Aorta (tissue), 5 donors: ENCODE measurements around the gene SFXN4. TPM values are rescaled to one million over a fixed set of nuclear protein-coding genes. Genes with fewer than 3 reads are reported as not detected.
"Not testable (repeated sequence)": the region's sequence is repeated elsewhere in the genome, so short reads cannot be mapped to it uniquely, and the experiment has no call there.

Source experiments
- ATAC-seq: fragments of 200-7000 bp; cut with Tn5 transposase; one replicate; pipeline ENCODE4 v1.9.1; 2022; ENCODE audit warnings: moderate library complexity; ENCODE audit not compliant: low FRiP score
- DNase-seq, 2 donors: peaks; one replicate each; pipeline ENCODE4 v3.0.0-alpha.2; 2020
- H3K27ac ChIP-seq, 2 donors: one replicate each; pipeline ENCODE4 v1.5.1; 2013; ENCODE audit warnings: low read length in 2 of 2, mild to moderate bottlenecking in 2 of 2, moderate library complexity in 2 of 2, control low read depth in 1 of 2, inconsistent platforms in 1 of 2, low read depth in 1 of 2
- H3K27me3 ChIP-seq, 2 donors: one replicate each; pipeline ENCODE4 v1.6.1; 2013; ENCODE audit warnings: control low read depth in 1 of 2, low read length in 1 of 2, mild to moderate bottlenecking in 1 of 2, moderate library complexity in 1 of 2; ENCODE audit not compliant: insufficient read depth in 2 of 2, control insufficient read depth in 1 of 2
- H3K36me3 ChIP-seq, 2 donors: one replicate each; pipeline ENCODE4 v1.6.1; 2013; ENCODE audit warnings: control low read depth in 1 of 2, low read length in 1 of 2, mild to moderate bottlenecking in 1 of 2; ENCODE audit not compliant: insufficient read depth in 2 of 2, control insufficient read depth in 1 of 2
- H3K4me1 ChIP-seq, 2 donors: one replicate each; pipeline ENCODE4 v1.6.1; 2013; ENCODE audit warnings: low read length in 2 of 2, control low read depth in 1 of 2, mild to moderate bottlenecking in 1 of 2, moderate library complexity in 1 of 2; ENCODE audit not compliant: insufficient read depth in 2 of 2, control insufficient read depth in 1 of 2
- H3K4me3 ChIP-seq, 2 donors: one replicate each; pipeline ENCODE4 v1.5.1; 2013; ENCODE audit warnings: low read length in 2 of 2, control low read depth in 1 of 2, mild to moderate bottlenecking in 1 of 2
- H3K9me3 ChIP-seq: one replicate; pipeline ENCODE4 v1.6.1; 2013; ENCODE audit warnings: mild to moderate bottlenecking, low read length; ENCODE audit not compliant: control insufficient read depth
- WGBS, 2 donors: extraction: QIAGEN DNeasy Blood & Tissue Kit; methylation state at CpG; one replicate each; pipeline ENCODE4 v1.1.7; 2013; 5-methylcytosine and 5-hydroxymethylcytosine counted together
- intact Hi-C, 2 donors: fragments of 100-400 bp; cut with DNase I; formaldehyde crosslinking; loops; one replicate each; pipeline versions ENCODE4 v1.14.2 to v1.15.0; 2022
- polyA plus RNA-seq, 2 donors: library from polyadenylated mRNA; stranded (reverse); fragments of 200-250 nt; gene quantifications; one replicate each; pipeline ENCODE4 v1.2.3, GENCODE V29; 2013
- total RNA-seq, 2 donors: library from RNA; stranded (reverse); fragmentation: NEBNext Ultra II Directional; extraction: Animal tissue kit (Norgen Biotek cat#: 25700); gene quantifications; one replicate each; pipeline ENCODE4 v1.2.1, GENCODE V29; 2021
- donor health status: healthy with polysubstance abuse.
- donor health status: Bipolar disorder and iron deficiency.
- donor health status: DM: no; HTN: no; CAD: no.
- donor health status: DM: no; HTN: no; CAD: no.
- donor health status: DM: yes; HTN: yes; CAD: no.

The SFXN4 gene
- total and polyA plus RNA-seq, 4 donors, result 11.6 to 49.8 (median 17.0) TPM

DNA sequence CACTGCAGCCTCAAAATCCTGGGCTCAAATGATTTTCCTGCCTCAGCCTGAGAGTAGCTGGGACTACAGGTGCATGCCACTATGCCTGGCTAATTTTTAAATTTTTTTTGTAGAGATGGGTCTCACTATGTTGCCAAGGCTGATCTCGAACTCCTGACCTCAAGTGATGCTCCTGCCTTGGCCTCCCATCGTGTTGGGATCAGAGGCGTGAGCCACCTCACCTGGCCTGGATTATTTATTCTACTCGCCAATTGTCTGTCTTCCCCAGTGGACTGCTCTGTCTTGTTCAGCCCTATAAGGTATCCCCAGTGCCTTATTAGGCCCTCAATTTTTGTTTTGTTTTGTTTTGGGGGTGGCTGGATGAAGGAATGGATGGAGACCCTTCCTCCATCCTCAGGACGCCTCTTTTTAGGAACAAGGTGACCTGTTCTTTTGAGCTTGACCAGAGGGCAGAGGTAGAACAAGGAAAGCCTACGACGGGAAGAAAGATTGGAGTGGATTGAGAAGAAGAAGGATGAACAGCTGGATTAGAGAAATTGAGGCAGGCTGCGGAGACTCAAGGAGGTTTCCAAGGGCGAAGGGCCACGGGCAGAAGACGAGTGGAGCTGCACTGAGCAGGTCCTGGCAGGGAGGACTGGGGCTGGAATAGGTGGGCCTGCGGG, 62.1 kb downstream of the SFXN4 start:
- intact Hi-C loops, result no loop called here
- DNase-seq, result no peak
- H3K36me3 ChIP-seq, result no peaks in the 10 kb centered on the region
- no peaks in the 10 kb centered on the region for H3K4me1 ChIP-seq
- H3K4me3 ChIP-seq, result no peak overlapping the region
- peaks cover 0 to 2% of the 10 kb centered on the region in 2 donors for H3K27me3 ChIP-seq
- no peaks in the 10 kb centered on the region for H3K9me3 ChIP-seq
- no peak overlapping the region for H3K27ac ChIP-seq
- WGBS, 2 donors, result 48% methylated on average over 11 to 12 of the region's 12 CpGs
- ATAC-seq, result no peak

DNA sequence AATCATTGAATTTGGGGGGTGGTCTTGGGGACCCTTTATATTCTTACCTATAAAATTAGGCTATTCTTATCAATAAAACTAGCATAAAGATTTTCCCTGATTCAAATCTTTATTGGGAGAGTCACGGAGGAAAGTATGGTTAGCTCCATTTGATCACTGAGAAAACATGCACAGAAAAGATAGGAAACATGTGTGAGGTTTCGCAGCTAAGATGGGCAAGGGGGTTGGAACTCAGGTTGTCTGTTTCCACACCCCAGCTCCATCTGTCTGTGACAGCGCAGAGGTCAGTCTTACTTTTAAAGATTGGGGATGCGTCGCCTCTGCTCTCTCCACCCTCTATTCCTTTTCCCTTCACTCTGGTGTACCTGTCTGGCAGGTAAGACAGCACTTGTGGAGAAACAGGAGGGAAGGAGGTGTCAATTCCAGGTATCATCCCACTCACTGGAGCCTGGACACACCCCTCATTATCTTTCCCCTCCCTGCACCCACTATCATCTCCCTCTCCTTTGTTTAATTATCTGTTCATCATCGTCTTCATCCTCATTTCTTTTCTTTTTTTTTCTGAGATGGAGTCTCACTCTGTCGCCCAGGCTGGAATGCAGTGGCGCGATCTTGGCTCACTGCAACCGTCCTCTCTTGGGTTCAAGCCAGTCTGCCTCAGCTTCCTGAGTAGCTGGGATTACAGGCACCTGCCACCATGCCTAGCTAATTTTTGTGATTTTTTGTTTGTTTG, 64.0 kb downstream of the SFXN4 start:
- Histone ChIP-seq H3K4me3 (no peak overlapping the region), H3K27ac (peak overlapping the region in 1 of 2 donors; percentile 12), H3K27me3 (peaks cover 0 to 2% of the 10 kb centered on the region in 2 donors), H3K9me3 (no peaks in the 10 kb centered on the region), H3K4me1 (no peaks in the 10 kb centered on the region), H3K36me3 (no peaks in the 10 kb centered on the region)
- no peak for ATAC-seq
- DNase-seq, result peak in 1 of 2 donors; percentile 9
- WGBS, 2 donors, result 68 to 70% methylated on average over 10 of the region's 10 CpGs
- intact Hi-C loops, result no loop called here

DNA sequence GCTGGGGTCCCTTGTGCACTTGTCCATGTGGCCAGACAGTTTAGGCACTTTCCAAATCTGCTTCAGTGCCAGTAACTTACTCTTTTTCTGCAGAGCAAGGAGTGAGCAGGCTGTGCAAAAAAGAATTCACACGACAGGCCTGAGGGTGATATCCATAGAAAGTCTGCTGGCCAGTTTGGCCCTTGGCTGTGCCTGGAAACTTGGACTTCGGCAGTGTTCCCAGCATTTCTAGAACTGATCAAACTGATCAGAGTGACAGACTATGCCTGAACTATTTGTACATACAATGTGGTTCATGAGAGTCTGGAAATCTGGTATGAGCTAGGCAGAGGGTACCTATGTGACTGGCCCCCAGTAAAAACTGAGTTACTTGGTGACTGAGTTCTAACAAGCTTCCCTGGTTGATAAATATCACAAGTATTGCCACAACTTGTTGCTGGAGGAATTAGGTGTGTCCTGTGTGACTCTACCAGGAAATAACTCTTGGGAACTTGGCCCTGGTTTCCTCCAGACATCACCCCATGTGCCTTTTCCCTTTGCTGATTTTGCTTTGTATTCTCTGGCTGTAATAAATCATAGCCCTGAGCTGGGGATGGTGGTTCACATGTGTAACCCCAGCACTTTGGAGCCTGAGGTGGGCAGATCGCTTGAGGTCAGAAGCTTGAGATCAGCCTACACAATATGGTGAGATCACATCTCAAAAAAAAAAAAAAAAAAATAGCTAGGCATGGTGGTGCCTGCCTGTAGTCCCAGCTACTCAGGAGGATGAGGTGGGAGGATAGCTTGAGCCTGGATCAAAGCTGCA, 64.9 kb downstream of the SFXN4 start:
- no peaks in the 10 kb centered on the region for H3K36me3 ChIP-seq
- no peak overlapping the region for H3K4me3 ChIP-seq
- 74 to 84% methylated on average over 3 of the region's 3 CpGs for WGBS, 2 donors
- no peaks in the 10 kb centered on the region for H3K4me1 ChIP-seq
- no peak overlapping the region for H3K27ac ChIP-seq
- ATAC-seq, result no peak
- H3K9me3 ChIP-seq, result no peaks in the 10 kb centered on the region
- DNase-seq, result peak in 1 of 2 donors; percentile 25
- peaks cover 0 to 2% of the 10 kb centered on the region in 2 donors for H3K27me3 ChIP-seq
- intact Hi-C loops, result no loop called here

DNA sequence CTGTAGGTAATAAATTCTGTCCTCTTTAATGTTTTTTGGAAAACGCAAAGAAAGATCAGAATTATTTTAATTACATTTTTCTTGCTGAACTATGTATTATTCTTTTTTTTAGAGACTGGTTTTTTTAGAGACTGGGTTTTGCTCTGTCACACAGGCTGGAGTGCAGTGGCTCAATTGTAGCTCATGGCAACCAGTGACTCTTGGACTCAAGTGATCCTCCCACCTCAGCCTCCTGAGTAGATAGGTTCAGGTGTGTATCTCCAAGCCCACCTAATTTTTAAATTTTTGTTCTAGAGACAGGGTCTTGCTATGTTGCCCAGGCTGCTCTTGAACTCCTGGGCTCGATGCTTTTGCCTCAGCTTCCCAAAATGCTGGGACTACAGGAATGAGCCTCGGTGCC, 66.9 kb downstream of the SFXN4 start:
- Histone ChIP-seq H3K36me3 (no peaks in the 10 kb centered on the region), H3K9me3 (no peaks in the 10 kb centered on the region), H3K27ac (no peak overlapping the region), H3K27me3 (no peaks in the 10 kb centered on the region), H3K4me3 (no peak overlapping the region), H3K4me1 (no peaks in the 10 kb centered on the region)
- 90 to 91% methylated on average over 3 of the region's 3 CpGs for WGBS, 2 donors
- peak in 1 of 2 donors; percentile 13 for DNase-seq
- no peak for ATAC-seq
- intact Hi-C loops, result no loop called here

DNA sequence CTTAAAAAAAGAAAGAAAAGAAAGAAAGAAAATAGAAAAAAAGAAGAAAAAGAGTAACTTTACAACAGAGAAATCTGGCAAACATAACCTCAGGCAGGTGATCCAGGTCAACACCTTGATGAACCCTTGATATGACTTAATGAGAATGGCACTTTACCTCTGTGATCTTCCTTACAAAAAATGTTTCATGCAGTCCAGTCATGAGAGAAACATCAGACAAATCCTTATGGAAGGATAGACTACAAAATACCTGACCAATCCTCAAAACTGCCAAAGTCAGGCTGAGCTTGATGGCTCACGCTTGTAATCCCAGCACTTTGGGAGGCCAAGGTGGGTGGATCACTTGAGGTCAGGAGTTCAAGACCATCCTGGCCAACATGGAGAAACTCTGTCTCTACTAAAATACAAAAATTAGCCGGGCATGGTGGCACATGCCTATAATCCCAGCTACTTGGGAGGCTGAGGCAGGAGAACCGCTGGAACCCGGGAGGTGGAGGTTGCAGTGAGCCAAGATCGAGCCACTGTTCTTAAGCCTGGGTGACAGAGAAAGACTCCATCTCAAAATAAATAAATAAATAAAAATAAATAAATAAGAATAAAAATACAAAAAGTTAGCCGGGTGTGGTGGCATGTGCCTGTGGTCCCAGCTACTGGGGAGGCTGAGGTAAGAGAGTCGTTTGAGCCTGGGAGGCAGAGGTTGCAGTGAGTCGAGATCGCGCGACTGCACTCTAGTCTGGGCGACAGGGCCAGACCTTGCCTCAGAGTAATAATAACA, 68.7 kb downstream of the SFXN4 start:
- H3K4me3 ChIP-seq, intact Hi-C loops, H3K9me3 ChIP-seq, H3K4me1 ChIP-seq, H3K27ac ChIP-seq, H3K27me3 ChIP-seq, ATAC-seq, H3K36me3 ChIP-seq: not testable (repeated sequence)
- WGBS, 2 donors, result 96% methylated on average over 12 of the region's 12 CpGs
- peak in 1 of 2 donors; percentile 9 for DNase-seq

DNA sequence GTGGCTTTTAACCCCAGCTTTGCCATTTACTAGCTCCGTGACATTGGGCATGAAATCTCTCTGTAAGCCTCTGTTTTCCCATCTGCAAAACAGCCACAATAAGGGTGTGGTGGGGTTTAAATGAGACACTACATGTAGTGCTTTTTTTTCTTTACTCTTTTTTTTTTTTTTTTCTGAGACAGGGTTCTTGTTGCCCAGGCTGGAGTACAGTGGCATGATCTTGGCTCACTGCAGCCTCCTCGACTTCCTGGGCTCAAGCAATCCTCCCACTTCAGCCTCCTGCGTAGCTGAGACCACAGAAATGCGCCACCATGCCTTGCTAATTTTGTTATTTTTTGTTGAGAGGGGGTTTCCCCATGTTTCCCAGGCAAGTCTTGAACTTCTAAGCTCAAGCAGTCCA, 69.9 kb downstream of the SFXN4 start:
- Histone ChIP-seq H3K27me3 (no peaks in the 10 kb centered on the region), H3K4me1 (no peaks in the 10 kb centered on the region), H3K36me3 (no peaks in the 10 kb centered on the region), H3K9me3 (no peaks in the 10 kb centered on the region), H3K27ac (no peak overlapping the region), H3K4me3 (no peak overlapping the region)
- ATAC-seq (no peak), DNase-seq (peak in 1 of 2 donors; percentile 2)
- intact Hi-C loops, result no loop called here
- WGBS, 2 donors, result 78 to 90% methylated on average over 4 of the region's 4 CpGs

DNA sequence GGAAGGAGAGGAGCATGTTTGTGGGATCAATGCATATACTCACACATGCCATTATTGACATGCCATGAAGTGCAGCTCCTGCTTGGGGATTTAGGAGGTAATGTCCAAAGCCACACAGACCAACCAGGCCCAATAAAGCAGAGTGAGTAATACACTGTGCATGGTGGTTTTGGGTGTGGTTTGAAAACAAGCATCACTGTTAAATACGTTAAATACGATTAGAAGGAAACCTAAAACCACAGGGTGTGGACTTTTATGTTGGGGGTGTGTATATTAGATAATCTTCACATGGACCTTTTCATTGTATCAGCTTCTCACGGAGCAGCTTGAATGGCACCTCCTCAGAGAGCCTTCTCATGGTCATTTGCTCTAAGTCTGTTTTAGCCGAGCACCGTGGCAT, 74.5 kb downstream of the SFXN4 start:
- no peaks in the 10 kb centered on the region for H3K36me3 ChIP-seq
- H3K9me3 ChIP-seq, result no peaks in the 10 kb centered on the region
- ATAC-seq (no peak), DNase-seq (no peak)
- no peaks in the 10 kb centered on the region for H3K27me3 ChIP-seq
- intact Hi-C loops, result no loop called here
- no peaks in the 10 kb centered on the region for H3K4me1 ChIP-seq
- H3K4me3 ChIP-seq, result no peak overlapping the region
- no peak overlapping the region for H3K27ac ChIP-seq
- 78 to 84% methylated on average over 5 of the region's 5 CpGs for WGBS, 2 donors
